GM12891 (cell line): ENCODE measurements around the gene PARD6A.

Source experiments
- POLR2A ChIP-seq: IDR thresholded peaks from 2 replicates; pipeline ENCODE4 v1.6.1; 2011; ENCODE audit warnings: low read depth, low read length, control low read depth
- POLR2AphosphoS5 ChIP-seq: IDR thresholded peaks from 2 replicates; pipeline ENCODE4 v1.6.1; 2011; ENCODE audit warnings: low read depth, low read length, control low read depth
- TAF1 ChIP-seq: IDR thresholded peaks from 2 replicates; pipeline ENCODE4 v1.6.1; 2011; ENCODE audit warnings: low read depth, low read length, control low read depth

- TF ChIP-seq POLR2A (no peak), POLR2AphosphoS5 (no peak), TAF1 (no peak)
Measured at GRCh38 chr16:67702130-67702529, 41.4 kb downstream of the PARD6A start.
